NCI-H1092 (cell line): ENCODE data around the gene ARHGAP25.

Source experiments
- DNase-seq: peaks from one replicate; lab custom pipeline; 2025; lab: John Stamatoyannopoulos, UW

The ARHGAP25 gene

GRCh38 chr2:68863996-68864395 is 129.4 kb downstream of the ARHGAP25 start:
- no peak for DNase-seq

GRCh38 chr2:68865108-68865507 is 130.5 kb downstream of the ARHGAP25 start:
- no peak for DNase-seq

- no peak for DNase-seq
These were observed 135.6 kb downstream of the ARHGAP25 start for GRCh38 chr2:68870215-68870614.

GRCh38 chr2:68871159-68871764 is 136.7 kb downstream of the ARHGAP25 start, which contains the start of gene BMP10:
Gene BMP10, minus strand, starts transcription at chr2:68871397. Its CDS starts 39 bp downstream, at chr2:68871358.
- no peak for DNase-seq
